Ishikawa (cell line): ENCODE data around the gene GAS1.

Experiments used
- CEBPB ChIP-seq: IDR thresholded peaks from 2 replicates; pipeline ENCODE4 v1.6.1; 2012
- CREB1 ChIP-seq: IDR thresholded peaks from 2 replicates; pipeline ENCODE4 v1.6.1; 2012; ENCODE audit warnings: low read depth
- EGR1 ChIP-seq: IDR thresholded peaks from 2 replicates; pipeline ENCODE4 v1.6.1; 2012
- EP300 ChIP-seq: IDR thresholded peaks from 2 replicates; pipeline ENCODE4 v1.6.1; 2012; ENCODE audit warnings: borderline replicate concordance
- FOXM1 ChIP-seq: IDR thresholded peaks from 2 replicates; pipeline ENCODE4 v1.6.1; 2012; ENCODE audit warnings: low read depth, borderline replicate concordance
- MAX ChIP-seq: IDR thresholded peaks from 2 replicates; pipeline ENCODE4 v1.6.1; 2012
- NFIC ChIP-seq: IDR thresholded peaks from 2 replicates; pipeline ENCODE4 v1.6.1; 2012
- RAD21 ChIP-seq: IDR thresholded peaks from 2 replicates; pipeline ENCODE4 v1.6.1; 2012; ENCODE audit warnings: low read depth
- REST ChIP-seq: IDR thresholded peaks from 2 replicates; pipeline ENCODE4 v1.6.1; 2012; ENCODE audit warnings: low read depth, mild to moderate bottlenecking
- TAF1 ChIP-seq: IDR thresholded peaks from 2 replicates; pipeline ENCODE4 v1.6.1; 2012; ENCODE audit warnings: low read depth, mild to moderate bottlenecking
- TCF12 ChIP-seq: IDR thresholded peaks from 2 replicates; pipeline ENCODE4 v1.6.1; 2012; ENCODE audit warnings: low read depth
- TEAD4 ChIP-seq: IDR thresholded peaks from 2 replicates; pipeline ENCODE4 v1.6.1; 2012
- USF1 ChIP-seq: IDR thresholded peaks from 2 replicates; pipeline ENCODE4 v1.6.1; 2012
- YY1 ChIP-seq: IDR thresholded peaks from 2 replicates; pipeline ENCODE4 v1.6.1; 2012; ENCODE audit warnings: low read depth
- ZBTB7A ChIP-seq: IDR thresholded peaks from 2 replicates; pipeline ENCODE4 v1.6.1; 2012; ENCODE audit warnings: low read depth

GAS1 gene

GRCh38 chr9:86958203-86958602, 10.9 kb upstream of the GAS1 start:
- TF ChIP-seq TAF1, result no peak
- TF ChIP-seq RAD21, result no peak
- TF ChIP-seq EP300, result no peak
- TF ChIP-seq CEBPB, result no peak
- no peak for TF ChIP-seq NFIC
- TF ChIP-seq MAX, result no peak
- TF ChIP-seq FOXM1, result no peak
- TF ChIP-seq ZBTB7A, result no peak
- no peak for TF ChIP-seq EGR1

GRCh38 chr9:86955561-86955960, 8.3 kb upstream of the GAS1 start:
- TF ChIP-seq CEBPB (no peak), FOXM1 (no peak), TAF1 (no peak), TEAD4 (no peak), MAX (no peak), USF1 (no peak), RAD21 (no peak), ZBTB7A (no peak), EGR1 (no peak), YY1 (no peak), TCF12 (no peak), CREB1 (no peak), REST (no peak), EP300 (no peak)

GRCh38 chr9:86955042-86955441, 7.7 kb upstream of the GAS1 start:
- TF ChIP-seq TAF1 (no peak), NFIC (no peak), EGR1 (no peak), FOXM1 (no peak), CREB1 (no peak), ZBTB7A (no peak), TEAD4 (no peak), CEBPB (no peak), MAX (no peak), RAD21 (no peak), TCF12 (no peak), YY1 (no peak), USF1 (no peak), EP300 (no peak), REST (no peak)

DNA sequence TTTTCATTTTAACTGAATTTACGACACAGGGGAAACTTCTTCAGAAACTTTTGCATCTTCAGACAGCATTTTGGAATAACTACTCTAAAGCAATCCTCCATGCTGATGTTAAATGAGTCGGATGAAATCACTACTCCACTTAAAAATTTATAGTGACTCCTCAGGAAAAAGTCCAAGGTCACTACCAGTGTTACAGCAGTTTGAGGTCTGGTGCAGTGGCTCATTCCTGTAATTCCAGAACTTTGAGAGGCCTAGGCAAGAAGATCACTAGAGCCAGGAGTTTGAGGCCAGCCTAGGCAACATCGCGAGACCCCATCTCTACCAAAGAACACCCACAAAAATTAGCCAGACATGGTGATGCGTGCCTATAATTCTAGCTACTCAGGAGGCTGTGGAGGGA, 5.9 kb upstream of the GAS1 start:
- TF ChIP-seq TCF12 (no peak), TAF1 (no peak), NFIC (no peak), CEBPB (no peak), MAX (no peak)

DNA sequence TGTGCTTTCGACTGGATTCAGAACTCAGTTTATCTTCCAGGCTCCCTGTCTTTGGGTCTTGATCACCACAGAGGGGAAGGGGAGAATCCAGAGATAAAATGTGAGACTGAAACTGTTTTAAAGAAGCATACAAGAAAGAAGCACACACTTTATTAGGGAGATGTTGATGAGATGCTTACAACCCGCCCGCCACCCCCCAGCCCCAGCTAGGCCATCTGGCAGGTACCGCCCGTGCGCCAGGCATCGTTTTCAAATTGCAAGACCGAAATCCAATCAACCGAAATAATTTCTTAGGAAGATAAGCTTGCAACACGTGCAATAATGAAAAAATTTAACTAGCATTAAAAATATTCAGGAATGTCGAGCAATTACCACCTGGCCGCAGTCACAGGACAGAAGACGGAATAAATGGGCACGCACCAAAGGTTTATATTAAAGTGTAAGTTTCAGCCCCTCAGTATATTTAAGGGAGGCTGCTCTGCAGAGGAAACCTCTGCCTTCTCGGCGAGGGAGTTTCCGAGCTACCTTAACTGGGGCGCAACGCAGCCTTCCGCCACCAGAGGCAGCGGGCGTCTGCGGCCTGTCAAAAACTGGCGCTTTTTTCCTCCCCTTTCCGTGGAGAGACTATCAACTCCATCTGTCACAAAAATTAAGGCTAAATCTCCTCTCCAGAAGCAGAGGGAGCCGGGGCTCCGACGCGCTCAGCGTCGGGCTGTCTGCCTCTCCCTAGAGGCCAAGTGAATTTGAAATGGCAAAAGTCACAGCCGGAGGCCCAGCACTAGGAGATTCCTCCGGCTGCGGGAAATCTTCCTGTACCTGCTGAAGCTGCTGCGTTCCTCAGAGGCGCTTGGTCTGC, 996 bp upstream of the GAS1 start:
- TF ChIP-seq ZBTB7A (no peak), REST (no peak), MAX (0 out of 2 replicates have a peak, but pooled peaks have one; percentile 45), EP300 (no peak), TAF1 (no peak), RAD21 (peak; percentile 31; the same call in 1 of the 2 replicates), CREB1 (no peak), TCF12 (no peak), USF1 (no peak), EGR1 (no peak)
